Measurements from ENCODE around the gene SRBD1. TPM values are rescaled to one million over a fixed set of nuclear protein-coding genes. Genes with fewer than 3 reads are reported as not detected.

The SRBD1 gene
- total and polyA plus RNA-seq, 4 donors, result 4.0 to 22.2 (median 10.0) TPM

DNA sequence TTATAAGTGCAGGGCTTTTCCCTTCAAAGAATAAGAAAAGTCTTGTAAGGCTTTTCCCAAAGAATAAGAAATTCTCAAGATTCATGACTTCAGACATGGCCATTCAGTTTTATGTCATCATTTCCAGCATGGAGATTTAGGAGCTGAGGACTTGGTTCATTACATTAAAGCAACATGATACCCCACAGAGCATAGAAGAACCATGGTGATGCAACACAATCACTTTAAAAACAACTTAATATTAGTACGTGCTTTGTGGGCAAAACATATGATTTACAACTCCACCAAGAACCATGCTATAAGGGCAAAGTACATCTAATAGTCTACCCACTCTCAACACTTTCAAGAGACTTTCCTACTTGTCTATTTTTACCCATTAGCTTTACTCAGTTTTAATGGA is 214.4 kb downstream of the SRBD1 start (continued):
- TF ChIP-seq, protein P1, sequence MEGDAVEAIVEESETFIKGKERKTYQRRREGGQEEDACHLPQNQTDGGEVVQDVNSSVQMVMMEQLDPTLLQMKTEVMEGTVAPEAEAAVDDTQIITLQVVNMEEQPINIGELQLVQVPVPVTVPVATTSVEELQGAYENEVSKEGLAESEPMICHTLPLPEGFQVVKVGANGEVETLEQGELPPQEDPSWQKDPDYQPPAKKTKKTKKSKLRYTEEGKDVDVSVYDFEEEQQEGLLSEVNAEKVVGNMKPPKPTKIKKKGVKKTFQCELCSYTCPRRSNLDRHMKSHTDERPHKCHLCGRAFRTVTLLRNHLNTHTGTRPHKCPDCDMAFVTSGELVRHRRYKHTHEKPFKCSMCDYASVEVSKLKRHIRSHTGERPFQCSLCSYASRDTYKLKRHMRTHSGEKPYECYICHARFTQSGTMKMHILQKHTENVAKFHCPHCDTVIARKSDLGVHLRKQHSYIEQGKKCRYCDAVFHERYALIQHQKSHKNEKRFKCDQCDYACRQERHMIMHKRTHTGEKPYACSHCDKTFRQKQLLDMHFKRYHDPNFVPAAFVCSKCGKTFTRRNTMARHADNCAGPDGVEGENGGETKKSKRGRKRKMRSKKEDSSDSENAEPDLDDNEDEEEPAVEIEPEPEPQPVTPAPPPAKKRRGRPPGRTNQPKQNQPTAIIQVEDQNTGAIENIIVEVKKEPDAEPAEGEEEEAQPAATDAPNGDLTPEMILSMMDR (IDR thresholded peaks at IDR 0.05; ENCODE audit: low read depth, low read length, missing input control), result no peak
- no peak for TF ChIP-seq GABPA (IDR thresholded peaks at IDR 0.05 in 1 of 2, conservative IDR thresholded peaks at IDR 0.05 in 1 of 2)

DNA sequence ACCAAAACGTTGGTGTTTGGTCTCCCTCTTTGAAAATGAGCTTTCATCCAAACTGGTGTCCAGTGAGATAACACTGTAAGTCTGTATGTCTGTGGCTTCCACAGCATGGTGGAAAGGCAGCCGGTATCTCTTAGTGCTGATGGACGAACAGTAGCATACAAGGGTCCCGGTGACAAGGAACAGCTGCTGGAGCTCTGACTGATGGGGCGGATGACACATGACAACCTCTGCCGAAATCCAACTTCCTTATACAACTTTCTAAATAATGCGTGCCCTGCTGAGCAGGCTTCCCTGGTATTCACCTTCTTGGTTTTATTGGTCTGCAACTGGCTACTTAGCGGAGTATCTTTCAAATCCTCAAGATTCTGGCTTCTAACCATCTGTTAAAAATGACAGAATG is 216.2 kb downstream of the SRBD1 start:
- H3K4me3 ChIP-seq (ENCODE audit: low read depth in 1 of 3, low read length in 3 of 3), result no peak overlapping the region
- H3K27me3 ChIP-seq (ENCODE audit: control insufficient read depth in 4 of 4, insufficient read depth in 4 of 4, low read length in 3 of 4), result no peaks in the 10 kb centered on the region
- H3K9me3 ChIP-seq (ENCODE audit: control insufficient read depth in 4 of 4, low read length in 3 of 4), result no peaks in the 10 kb centered on the region
- TF ChIP-seq, protein P2, sequence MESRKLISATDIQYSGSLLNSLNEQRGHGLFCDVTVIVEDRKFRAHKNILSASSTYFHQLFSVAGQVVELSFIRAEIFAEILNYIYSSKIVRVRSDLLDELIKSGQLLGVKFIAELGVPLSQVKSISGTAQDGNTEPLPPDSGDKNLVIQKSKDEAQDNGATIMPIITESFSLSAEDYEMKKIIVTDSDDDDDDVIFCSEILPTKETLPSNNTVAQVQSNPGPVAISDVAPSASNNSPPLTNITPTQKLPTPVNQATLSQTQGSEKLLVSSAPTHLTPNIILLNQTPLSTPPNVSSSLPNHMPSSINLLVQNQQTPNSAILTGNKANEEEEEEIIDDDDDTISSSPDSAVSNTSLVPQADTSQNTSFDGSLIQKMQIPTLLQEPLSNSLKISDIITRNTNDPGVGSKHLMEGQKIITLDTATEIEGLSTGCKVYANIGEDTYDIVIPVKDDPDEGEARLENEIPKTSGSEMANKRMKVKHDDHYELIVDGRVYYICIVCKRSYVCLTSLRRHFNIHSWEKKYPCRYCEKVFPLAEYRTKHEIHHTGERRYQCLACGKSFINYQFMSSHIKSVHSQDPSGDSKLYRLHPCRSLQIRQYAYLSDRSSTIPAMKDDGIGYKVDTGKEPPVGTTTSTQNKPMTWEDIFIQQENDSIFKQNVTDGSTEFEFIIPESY (IDR thresholded peaks at IDR 0.05), result no peak
- TF ChIP-seq, protein P3, sequence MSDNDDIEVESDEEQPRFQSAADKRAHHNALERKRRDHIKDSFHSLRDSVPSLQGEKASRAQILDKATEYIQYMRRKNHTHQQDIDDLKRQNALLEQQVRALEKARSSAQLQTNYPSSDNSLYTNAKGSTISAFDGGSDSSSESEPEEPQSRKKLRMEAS (IDR thresholded peaks at IDR 0.05), result no peak
- TF ChIP-seq NR2F2 (IDR thresholded peaks at IDR 0.05) (no peak), SP1 (IDR thresholded peaks at IDR 0.05) (no peak), JUND (IDR thresholded peaks at IDR 0.05) (no peak), FOXA1 (IDR thresholded peaks at IDR 0.05) (no peak), EGR1 (IDR thresholded peaks at IDR 0.05; ENCODE audit: low read depth in 2 of 2) (no peak), RXRA (IDR thresholded peaks at IDR 0.05) (no peak)
- TF ChIP-seq, protein P4, sequence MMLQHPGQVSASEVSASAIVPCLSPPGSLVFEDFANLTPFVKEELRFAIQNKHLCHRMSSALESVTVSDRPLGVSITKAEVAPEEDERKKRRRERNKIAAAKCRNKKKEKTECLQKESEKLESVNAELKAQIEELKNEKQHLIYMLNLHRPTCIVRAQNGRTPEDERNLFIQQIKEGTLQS (IDR thresholded peaks at IDR 0.05), result no peak
- no peaks in the 10 kb centered on the region for H3K4me1 ChIP-seq (ENCODE audit: control insufficient read depth in 4 of 4, insufficient read depth in 4 of 4, low read length in 3 of 4)
- DNase-seq (ENCODE audit: low spot score), result no peak
- H3K27ac ChIP-seq (ENCODE audit: low read depth in 1 of 2, low read length in 2 of 2), result no peak overlapping the region
- 93% methylated on average over 8 of the region's 8 CpGs for WGBS
- H3K36me3 ChIP-seq (ENCODE audit: control insufficient read depth in 4 of 4, insufficient read depth in 3 of 4, low read depth in 1 of 4, low read length in 3 of 4), result peaks cover 0 to 5% (median under 1%) of the 10 kb centered on the region in 4 donors
- no peak overlapping the region for H3K9ac ChIP-seq (ENCODE audit: low read depth in 1 of 2, low read length in 2 of 2)

DNA sequence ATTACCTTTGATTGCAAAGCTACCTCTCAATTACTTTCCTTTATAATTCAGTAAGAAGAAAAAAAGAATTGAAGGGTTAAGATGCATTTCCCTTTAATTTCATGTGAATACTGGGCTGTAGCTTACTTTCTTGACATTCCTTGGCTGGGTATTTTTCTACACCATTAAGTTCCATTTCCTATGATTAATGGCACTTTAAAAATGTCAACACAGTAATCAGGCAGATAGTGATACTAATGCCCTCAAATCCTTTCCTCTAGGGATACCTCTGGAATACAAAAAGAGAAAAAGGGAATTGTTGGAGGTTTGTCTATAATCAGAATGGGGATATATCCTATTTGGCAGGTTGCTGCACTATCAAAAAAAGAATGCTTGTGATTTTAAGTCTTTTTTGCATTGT is 216.9 kb downstream of the SRBD1 start:
- DNase-seq (ENCODE audit: low spot score), result no peak
- H3K9ac ChIP-seq (ENCODE audit: low read depth in 1 of 2, low read length in 2 of 2), result no peak overlapping the region
- H3K36me3 ChIP-seq (ENCODE audit: control insufficient read depth in 4 of 4, insufficient read depth in 3 of 4, low read depth in 1 of 4, low read length in 3 of 4), result peaks cover 0 to 5% (median under 1%) of the 10 kb centered on the region in 4 donors
- no peaks in the 10 kb centered on the region for H3K27me3 ChIP-seq (ENCODE audit: control insufficient read depth in 4 of 4, insufficient read depth in 4 of 4, low read length in 3 of 4)
- no peak overlapping the region for H3K27ac ChIP-seq (ENCODE audit: low read depth in 1 of 2, low read length in 2 of 2)
- H3K9me3 ChIP-seq (ENCODE audit: control insufficient read depth in 4 of 4, low read length in 3 of 4), result no peaks in the 10 kb centered on the region
- no peaks in the 10 kb centered on the region for H3K4me1 ChIP-seq (ENCODE audit: control insufficient read depth in 4 of 4, insufficient read depth in 4 of 4, low read length in 3 of 4)
- TF ChIP-seq, protein P2 (IDR thresholded peaks at IDR 0.05), result no peak
- TF ChIP-seq FOXA1 (IDR thresholded peaks at IDR 0.05) (no peak), TAF1 (conservative IDR thresholded peaks at IDR 0.05) (no peak), RAD21 (IDR thresholded peaks at IDR 0.05) (no peak), YY1 (IDR thresholded peaks at IDR 0.05) (no peak), FOXA2 (IDR thresholded peaks at IDR 0.05) (no peak), JUND (IDR thresholded peaks at IDR 0.05) (no peak), SP1 (IDR thresholded peaks at IDR 0.05) (no peak)
- TF ChIP-seq, protein P4 (IDR thresholded peaks at IDR 0.05), result no peak
- TF ChIP-seq, protein P1 (IDR thresholded peaks at IDR 0.05; ENCODE audit: low read depth, low read length, missing input control), result no peak
- no peak overlapping the region for H3K4me3 ChIP-seq (ENCODE audit: low read depth in 1 of 3, low read length in 3 of 3)
